Measurements from ENCODE around the gene RFXAP. TPM values are rescaled to one million over a fixed set of nuclear protein-coding genes. Genes with fewer than 3 reads are reported as not detected.

The RFXAP gene
- total RNA-seq, 8 experiments from 2014 or later = 3.4 to 7.0 (median 5.4) TPM

Other genes with a start within 250 kb of the RFXAP start
- gene SERTM1, start 145.2 kb upstream of the RFXAP start, total RNA-seq = 10 to 100 TPM in 1 of 8 experiments, under 1 TPM in 6, not detected in 1; 0.05 to 41.2 (median 0.38) TPM
- gene SMAD9, start 101.0 kb downstream of the RFXAP start, total RNA-seq = 10 to 100 TPM in 1 of 8 experiments, 1 to 10 TPM in 7; 1.4 to 23.5 (median 5.0) TPM
- 10 to 100 TPM; 28.2 to 51.1 (median 40.7) TPM for gene ALG5, start 180.1 kb downstream of the RFXAP start, total RNA-seq
- gene EXOSC8, start 181.6 kb downstream of the RFXAP start, total RNA-seq = 10 to 100 TPM; 17.4 to 66.7 (median 56.0) TPM
- 10 to 100 TPM; 27.7 to 89.1 (median 58.5) TPM for gene SUPT20H, start 240.5 kb downstream of the RFXAP start, total RNA-seq